NCI-H524 treated with DMSO at 0.1 percent for 48 hours (cell line): Measurements from ENCODE around the gene DNAJC16.
"Not testable (repeated sequence)": the region's sequence is repeated elsewhere in the genome, so short reads cannot be mapped to it uniquely, and the experiment has no call there.

Source experiments
- DNase-seq: peaks from one replicate; lab custom pipeline; 2025; lab: John Stamatoyannopoulos, UW

DNAJC16 gene

DNA sequence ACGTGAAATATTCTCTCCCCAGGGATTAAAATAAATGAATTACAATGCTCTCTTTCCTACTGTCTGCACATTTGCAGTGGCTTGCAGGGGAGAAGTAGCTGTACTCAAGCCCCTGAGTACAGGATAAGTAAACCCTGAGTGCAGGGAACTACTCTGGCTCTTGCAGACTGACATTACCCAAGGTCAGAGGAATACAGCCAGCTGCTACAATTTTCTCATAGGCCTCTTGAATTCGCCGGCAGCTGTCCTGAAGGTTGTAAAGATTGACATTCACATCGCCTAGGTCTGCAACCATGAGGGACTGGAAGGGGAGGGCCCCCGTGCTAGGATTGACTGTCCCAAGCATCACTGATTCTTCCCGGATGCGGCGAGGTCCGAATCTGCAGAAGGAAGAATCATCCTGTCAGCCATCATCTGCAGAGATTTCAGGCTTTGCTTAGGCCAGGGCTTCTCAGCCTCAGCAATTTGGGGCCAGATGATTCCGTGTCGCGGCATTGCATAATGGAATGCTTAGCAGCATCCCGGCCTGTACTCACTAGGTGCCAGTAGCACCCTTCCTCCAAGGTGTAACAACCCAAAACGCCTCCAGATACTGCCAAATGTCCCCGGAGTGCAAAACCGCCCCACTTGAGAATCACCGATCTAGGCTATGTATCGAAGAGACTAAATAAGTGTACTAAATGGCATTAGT lies 56.5 kb downstream of the DNAJC16 start:
- DNase-seq: no peak

DNA sequence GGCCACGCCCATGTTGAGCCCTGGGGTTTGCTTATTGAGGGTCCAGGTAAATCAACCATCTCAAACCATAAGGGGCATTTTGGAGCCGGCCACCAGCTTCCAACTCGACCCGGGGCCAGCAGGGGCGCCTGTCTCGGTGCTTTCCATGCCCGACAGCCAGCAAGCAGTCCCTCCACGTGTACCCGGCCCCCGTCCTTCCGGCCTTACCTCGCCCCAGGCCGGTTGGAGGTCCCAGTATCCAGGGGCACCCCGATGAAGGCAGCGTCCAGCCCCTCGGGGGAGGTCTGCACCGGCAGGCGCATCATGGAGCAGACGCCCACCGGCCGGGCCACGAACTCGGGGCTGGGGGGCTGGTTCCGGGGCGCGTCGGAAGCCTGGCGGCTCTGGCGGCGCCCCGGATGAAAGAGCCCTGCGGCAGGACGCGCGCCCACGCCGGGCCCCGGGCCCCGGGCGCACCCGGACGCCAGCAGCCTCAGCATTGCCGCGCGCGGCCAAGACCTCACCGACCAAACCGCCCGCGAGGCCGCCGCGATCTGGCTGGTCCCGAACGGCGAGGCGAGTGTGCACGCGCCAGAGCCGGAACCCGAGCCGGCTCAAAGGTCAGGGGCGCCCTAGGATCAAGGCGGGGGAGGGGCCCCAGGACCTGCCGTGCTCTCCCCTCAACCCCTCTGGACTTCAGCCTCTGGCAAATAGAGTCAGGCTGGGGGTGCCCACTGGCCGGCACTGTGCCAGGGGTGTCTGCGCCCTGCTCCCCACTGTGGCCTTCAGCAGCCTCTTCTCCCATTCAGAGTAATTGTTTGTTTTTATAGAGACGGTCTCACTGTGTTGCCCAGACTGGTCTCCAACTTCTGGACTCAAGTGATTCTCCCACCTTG lies 58.1 kb downstream of the DNAJC16 start, which contains the start of gene AGMAT:
Gene AGMAT, minus strand, starts transcription at position 563 of the 875 bp plus-strand sequence. Its CDS starts 84 bp downstream, at position 479.
- no peak for DNase-seq

DNA sequence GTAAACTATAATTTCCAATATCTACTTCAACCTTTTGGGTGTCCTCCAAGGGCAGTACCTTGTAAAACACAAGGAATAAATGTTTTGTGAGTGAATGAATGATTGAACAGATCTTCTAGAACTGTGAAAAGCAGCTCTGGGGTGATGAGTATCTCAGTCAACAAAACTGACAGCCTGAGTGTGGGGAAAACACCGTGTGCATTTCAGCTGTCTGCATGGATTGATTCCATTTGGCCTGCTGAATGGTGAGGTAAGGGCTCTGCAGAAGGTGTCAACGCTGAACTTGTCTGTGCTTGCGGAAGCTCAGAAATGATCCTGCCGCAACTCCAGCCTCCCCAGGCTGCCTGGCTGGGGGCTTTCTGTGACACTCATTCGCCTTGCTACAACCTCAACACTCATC lies 65.6 kb downstream of the DNAJC16 start:
- no peak for DNase-seq

DNA sequence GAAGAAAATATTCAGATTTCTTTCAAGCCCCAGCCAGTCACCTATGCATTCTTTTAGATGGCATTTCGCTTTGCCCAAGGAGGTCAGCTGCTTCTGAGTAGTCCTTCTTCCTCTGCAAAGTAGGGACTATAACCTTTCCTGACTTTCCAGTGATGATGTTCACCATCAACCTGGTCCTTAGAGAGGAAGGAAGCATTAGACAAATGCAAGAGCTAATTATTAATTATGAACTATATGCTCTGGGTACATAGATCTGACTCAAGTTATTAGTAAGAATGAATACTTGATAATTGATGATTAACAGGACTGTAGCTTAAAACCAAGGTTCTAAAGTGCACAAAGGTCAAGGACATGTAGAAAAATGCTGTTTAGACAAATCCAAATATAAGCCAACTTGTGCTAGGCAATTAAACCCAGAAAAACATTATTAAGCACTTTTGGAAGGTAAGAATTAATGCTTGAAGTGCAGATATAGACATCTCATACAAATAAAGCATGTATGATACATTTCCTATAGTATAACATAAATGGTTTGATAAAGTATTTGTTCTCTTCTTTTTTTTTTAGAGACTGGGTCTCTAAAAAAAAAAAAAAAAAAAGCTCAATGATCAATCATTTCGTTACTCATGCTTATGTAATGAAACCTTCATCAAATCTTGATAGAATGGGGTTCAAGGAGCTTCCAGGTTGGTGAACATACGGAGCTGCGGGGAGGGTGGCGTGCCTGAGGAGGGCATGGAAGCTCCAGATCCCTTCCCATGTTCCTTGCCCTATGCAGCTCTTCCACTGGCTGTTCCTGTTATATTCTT lies 69.4 kb downstream of the DNAJC16 start:
- no peak for DNase-seq

DNA sequence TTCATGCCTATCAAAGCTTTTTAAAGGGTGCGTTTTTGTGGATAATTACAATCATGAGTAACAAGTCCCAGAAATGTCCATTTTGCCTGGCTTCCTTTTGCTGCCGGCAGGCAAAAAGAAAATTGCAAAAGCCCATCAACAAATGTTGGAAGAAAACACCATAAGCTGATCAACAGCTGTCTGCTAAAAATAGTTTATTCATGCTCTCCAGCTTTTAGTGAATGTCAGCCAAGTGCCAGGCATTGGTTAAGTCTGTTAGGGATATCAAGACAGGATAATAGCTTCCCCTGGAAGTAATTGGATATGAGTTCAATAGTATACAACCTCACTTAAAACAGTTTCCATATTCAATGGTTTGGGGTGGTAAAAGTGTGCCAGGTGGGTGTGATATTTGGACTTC lies 71.8 kb downstream of the DNAJC16 start:
- no peak for DNase-seq

DNA sequence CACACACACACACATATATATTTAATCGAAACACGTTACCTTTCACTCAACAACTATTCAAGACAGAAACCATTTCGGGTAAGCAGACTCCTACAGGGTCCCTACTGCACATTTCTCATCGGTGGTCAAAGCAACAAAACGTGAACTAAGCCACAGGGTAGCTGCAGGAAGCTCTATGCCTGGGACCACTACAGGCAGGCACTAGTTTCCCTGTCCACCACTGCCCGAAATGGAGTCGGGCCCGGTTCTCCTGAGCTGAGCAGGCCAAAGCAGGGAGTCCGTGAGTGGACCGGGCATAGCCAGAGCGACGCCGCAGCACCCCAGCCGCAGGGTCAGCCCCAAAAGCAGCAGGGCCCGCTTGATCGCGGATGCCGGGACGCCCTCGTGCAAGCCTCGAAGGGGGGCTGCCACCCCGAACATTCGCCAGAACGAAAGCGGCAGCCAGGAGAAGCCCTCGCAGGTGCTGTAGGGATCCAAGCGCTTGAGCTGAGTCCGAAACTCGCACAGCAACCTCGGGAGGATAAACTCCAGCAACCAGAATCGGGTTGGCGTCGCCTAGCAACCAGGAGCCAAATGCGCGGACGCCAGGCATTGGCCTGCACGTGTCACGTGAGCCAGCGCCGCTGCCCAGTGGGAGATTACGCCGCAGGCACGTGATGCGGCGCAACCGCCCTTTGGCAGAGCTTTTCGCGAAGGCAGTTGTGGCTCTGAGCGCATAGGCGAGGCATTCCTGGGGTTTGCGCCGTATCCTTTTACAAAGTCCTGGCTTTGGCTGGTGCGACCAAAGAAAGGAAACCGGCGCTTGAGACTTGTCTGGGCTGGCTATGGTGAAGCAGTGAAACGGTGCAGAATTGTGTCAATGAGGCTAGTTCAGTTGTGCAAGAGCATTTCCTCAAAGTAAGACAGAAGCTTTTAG lies 76.7 kb downstream of the DNAJC16 start:
- DNase-seq: peak; percentile 57

DNA sequence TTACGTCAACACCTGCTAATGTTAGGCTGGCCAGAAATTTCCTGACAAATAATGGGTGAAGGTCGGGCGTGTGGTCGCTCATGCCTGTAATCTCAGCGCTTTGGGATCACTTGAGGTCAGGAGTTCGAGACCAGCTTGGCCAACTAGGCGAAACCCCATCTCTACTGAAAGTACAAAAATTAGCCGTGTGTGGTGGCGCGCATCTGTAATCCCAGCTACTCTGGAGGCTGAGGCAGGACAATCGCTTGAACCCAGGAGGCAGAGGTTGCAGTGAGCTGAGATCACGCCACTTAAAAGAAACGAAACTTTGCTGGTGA lies 77.3 kb downstream of the DNAJC16 start:
- not testable (repeated sequence) for DNase-seq

DNA sequence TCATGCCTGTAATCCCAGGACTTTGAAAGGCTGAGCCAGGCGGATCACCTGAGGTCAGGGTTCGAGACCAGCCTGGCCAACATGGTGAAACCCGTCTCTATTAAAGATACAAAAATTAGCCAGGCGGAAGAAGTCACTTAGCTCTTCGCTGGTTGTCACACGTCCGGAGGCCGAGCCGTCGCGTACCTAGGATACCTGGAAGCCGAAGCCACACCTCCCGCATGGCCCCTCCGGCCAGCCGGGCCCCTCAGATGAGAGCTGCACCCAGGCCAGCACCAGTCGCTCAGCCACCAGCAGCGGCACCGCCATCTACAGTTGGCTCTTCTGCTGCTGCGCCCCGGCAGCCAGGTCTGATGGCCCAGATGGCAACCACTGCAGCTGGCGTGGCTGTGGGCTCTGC lies 77.8 kb downstream of the DNAJC16 start:
- DNase-seq: not testable (repeated sequence)

DNA sequence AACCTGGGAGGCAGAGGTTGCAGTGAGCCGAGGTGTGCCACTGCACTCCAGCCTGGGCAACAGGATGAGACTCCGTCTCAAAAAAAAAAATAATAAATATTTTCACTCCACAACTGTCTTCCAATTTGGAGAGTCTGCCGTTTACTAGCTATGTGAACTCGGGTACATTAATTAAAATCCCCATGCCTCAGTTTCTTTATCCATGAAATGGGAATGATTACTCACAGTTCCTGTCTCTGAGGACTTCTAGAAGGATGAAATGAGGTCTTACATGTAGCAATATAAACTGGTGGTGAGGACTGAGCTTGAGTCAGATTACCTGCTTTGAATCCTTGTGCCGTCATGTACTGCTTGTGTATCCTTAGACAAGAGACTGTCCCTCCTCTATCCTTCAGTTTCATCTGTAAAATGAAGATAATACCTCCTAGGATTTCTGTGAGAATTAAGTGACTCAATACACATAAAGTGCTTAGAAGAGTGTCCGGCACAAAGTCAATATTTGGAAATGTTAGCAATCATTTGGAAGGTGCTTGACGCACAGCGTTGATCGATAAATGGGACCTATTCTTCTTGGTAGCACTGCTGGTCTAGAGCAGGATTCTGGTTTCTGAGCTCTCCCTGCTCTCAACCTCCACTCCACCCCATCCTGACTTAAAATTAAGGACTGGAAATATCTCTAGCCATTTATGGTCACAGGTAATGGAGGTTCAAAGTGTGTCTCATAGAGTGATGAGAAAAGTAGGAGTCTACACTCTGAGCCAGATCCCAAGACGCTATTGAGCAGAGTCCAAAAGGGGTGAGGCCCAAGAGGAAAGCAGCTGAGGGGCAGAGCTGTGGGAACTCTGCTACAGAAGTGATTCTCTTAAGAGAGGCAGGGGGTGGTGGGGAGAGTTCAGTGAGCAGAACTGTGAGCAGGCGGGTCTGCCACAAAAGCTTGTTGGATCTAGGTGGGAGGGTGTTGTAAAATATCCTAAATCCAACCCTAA lies 79.0 kb downstream of the DNAJC16 start:
- DNase-seq: no peak

DNA sequence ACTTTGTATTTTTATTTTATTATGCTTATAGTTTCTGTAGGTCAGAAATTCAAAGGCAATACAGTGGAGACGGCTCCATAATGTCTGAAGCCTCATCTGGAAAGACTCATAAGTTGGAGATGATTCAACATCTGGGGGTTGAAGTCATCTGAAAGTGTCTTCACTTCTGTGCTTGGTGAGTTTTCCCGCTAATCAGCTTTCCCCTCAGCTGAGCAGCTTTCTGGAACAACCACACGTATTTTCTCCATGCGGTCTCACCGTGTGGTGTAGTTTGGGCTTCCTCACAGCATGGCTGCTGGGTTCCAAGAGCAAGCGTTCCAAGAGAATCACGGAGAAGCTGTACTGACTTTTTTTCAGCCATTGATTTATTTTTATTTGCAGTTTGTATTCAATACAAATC lies 83.0 kb downstream of the DNAJC16 start:
- DNase-seq: no peak

DNA sequence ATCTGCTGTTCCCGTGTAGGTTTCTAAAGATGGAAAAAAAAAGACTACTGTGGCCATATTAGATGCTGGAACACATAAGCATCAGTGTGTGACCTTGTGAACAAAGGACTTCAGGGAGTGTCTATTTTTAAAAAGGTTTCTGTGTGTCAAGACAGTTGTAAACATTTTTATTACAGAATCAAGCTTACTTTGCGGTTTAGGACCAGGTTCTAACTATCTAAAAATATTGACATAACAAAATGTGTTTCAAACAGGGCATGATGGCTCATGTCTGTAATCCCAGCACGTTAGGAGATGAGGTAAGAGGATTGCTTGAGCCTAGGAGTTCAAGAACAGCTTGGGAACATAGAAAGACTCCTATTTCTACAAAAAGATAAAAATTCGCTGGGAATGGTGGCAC lies 83.5 kb downstream of the DNAJC16 start:
- no peak for DNase-seq

DNA sequence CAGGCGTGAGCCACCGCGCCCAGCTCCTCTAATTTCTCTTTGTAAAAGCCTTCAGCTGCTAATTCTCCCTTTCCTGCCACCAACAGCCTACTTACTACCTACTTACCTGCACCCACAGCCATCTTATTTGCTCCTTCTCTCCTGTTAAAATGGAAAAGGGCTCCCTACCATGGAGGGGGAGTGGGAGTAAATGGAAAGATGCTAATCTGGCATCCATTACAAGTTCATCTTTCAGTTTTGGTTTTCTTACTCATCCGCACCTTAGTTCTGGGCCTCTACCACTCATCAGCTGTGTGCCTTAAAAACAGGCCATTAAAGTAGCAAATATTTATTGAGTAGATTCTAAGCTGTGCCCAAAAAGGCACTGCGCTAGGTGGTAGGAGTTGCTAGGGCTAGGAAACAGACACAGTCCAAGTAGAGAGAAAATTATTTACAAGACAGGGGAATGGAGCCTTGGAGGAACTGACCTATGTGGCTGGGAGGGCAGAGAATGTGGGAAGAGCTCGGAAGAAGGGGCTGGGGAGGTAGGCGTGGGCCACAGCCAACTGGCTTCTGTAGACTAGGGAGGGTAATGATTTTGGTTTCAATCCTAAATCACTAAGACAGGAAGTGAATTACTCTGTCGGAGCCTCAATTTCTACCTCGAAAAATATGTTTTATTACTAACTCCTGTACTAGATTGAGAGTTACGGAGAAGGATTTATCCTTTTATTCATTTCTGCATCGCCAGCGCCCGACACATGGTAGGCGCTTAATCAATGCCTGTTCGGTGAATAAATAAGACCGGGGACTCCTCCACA lies 89.9 kb downstream of the DNAJC16 start:
- no peak for DNase-seq

DNA sequence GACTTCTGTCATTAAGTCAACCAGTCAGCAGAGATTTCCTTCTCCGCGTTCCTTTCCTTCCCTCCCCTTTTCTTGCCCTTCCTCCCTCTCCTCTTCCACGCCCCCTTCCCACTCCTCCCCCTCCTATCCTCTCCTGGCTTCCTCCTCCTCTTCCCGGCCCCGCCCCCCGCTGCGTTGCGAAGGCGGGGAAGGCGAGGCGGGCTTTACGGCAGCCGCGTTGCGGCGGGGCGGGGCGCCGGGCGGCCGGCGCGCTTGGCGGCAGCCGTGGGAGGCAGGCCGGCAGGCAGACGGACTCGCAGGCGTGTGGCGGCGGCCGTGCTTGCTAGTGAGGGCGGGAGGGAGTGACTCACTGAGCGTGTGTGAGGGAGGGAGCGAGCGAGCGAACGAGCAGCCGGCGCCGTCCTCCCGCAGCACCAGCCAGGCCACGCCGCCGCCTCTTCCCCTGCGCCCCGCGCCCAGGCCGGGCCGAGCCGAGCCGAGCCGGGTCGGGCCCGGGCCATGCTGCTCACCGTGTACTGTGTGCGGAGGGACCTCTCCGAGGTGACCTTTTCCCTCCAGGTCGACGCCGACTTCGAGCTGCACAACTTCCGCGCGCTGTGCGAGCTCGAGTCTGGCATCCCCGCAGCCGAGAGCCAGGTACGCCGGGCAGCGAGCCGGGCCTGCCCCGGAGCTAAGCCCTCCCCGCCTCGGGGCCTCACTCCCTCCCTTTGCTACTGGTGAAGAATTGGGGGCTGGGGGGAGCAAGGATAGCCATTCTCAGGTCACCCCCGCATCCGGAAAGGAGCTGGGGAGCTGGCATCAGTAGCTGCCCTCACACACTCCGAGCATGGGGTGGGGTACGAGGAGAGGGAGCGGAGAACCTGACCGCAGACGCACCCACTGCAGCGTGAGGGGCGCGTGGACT lies 90.8 kb downstream of the DNAJC16 start, which contains the start of gene DDI2:
Gene DDI2, plus strand, starts transcription at position 286 of the 904 bp plus-strand sequence. Its CDS starts 213 bp downstream, at position 499.
- DNase-seq: peak; percentile 61

DNA sequence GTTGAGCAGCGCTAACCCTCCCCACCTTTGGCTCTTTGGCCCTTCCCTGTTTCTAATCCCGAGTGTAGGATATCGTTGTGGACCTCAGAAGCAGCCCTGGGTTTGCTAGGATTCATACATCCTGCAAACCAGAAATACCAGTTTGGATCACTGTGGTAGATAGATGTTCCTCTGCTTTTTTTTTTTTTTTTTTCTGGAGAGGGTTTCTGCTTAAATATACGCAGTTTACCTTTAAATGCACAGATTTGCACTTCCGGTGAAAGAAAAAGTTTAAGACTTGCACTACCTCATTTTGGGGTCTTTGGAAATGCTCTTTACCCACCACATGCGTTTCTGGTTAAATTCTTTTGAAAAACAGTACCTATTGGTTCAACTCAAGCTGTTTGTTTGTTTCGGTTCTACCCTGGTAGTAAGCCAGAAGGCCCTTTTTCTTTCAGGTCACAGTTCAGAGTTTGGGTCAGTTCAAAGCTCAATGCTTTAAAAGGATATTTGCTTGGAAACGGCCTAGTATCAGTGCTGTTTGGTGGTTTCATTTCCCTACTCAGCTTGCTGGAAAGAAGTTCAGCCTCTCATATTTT lies 91.5 kb downstream of the DNAJC16 start:
- DNase-seq: no peak

DNA sequence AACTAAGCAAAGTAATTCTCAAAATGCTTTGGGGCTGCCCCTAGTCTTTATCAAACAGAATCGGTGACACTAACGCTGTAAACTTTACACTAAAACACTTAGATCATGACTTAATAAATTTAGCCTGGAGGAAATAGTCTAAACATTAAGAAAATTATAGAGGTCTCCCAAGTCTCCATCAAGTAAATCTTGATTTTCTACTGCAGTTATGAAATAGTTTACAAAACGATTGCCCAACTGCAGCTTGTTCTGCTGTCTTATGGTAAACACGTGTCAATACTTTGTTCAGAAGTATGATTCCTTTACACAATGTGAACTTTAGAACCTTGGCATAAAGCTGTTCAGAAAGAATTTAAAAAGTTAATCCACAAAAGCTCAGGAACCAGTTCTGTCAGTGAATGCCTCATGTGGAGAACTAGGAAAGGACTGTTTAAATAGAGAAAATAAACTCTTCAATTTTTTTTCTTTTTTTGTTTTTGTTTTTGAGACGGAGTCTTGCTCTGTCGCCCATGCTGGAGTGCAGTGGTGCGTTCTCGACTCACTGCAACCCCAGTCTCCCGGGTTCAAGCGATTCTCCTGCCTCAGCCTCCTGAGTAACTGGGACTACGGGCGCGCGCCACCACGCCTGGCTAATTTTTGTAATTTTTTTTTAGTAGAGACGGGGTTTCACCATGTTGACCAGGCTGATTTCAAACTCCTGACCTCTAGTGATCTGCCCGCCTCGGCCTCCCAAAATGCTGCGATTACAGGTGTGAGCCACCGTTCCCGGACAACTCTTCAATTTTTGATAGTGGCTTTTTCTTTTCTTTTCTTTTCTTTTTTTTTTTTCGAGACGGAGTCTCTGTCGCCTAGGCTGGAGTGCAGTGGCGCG lies 92.2 kb downstream of the DNAJC16 start:
- DNase-seq: no peak

DNA sequence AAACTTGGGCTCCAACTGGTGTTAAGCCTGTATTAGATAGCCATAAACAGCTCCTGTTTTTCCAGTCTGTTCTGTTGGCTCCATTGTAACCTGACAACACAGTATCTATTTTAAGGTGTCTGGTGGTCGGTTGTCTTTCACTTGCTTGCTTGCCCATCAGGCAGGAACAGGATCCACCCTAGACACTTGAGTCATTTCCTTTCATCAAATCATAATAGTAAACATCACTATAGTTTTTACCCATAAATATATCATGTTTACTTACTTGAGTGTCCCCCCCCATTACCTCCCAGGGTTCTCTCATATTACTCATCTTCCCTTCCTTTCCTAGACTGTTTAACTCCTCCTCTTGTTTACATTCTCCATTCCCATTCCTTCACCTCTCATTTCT lies 93.5 kb downstream of the DNAJC16 start:
- DNase-seq: no peak
